Liver (tissue), 9 donors: Measurements from ENCODE around the gene C10orf95. TPM values are rescaled to one million over a fixed set of nuclear protein-coding genes. Genes with fewer than 3 reads are reported as not detected.

Experiments
- DNase-seq: peaks from one replicate; pipeline ENCODE4 v3.0.0-alpha.2; 2017; ENCODE audit warnings: low spot score
- H3K27ac ChIP-seq, 2 donors: one replicate each; pipeline ENCODE4 v1.7.0; 2013; ENCODE audit warnings: inconsistent platforms in 2 of 2, low read length in 2 of 2, control low read depth in 1 of 2, low read depth in 1 of 2, mild to moderate bottlenecking in 1 of 2
- H3K27me3 ChIP-seq, 4 donors: one replicate each; pipeline versions ENCODE4 v1.6.1 to v1.7.0; 2013; ENCODE audit warnings: low read length in 3 of 4, inconsistent platforms in 1 of 4, mild to moderate bottlenecking in 1 of 4, moderate library complexity in 1 of 4; ENCODE audit not compliant: control insufficient read depth in 4 of 4, insufficient read depth in 4 of 4
- H3K36me3 ChIP-seq, 4 donors: one replicate each; pipeline versions ENCODE4 v1.6.1 to v1.7.0; 2013; ENCODE audit warnings: low read length in 3 of 4, mild to moderate bottlenecking in 3 of 4, low read depth in 1 of 4, moderate library complexity in 1 of 4; ENCODE audit not compliant: control insufficient read depth in 4 of 4, insufficient read depth in 3 of 4
- H3K4me1 ChIP-seq, 4 donors: one replicate each; pipeline versions ENCODE4 v1.6.1 to v1.7.0; 2013; ENCODE audit warnings: low read length in 3 of 4, mild to moderate bottlenecking in 3 of 4, moderate library complexity in 1 of 4; ENCODE audit not compliant: control insufficient read depth in 4 of 4, insufficient read depth in 4 of 4
- H3K4me3 ChIP-seq, 3 donors: one replicate each; pipeline versions ENCODE4 v1.6.1 to v1.7.0; 2013; ENCODE audit warnings: low read length in 3 of 3, control low read depth in 1 of 3, low read depth in 1 of 3, mild to moderate bottlenecking in 1 of 3
- H3K9ac ChIP-seq, 2 donors: one replicate each; pipeline ENCODE4 v1.7.0; 2013; ENCODE audit warnings: low read length in 2 of 2, mild to moderate bottlenecking in 2 of 2, moderate library complexity in 2 of 2, control low read depth in 1 of 2, low read depth in 1 of 2
- H3K9me3 ChIP-seq, 4 donors: one replicate each; pipeline versions ENCODE4 v1.6.1 to v1.7.0; 2013; ENCODE audit warnings: low read length in 3 of 4; ENCODE audit not compliant: control insufficient read depth in 4 of 4
- ATF3 ChIP-seq: IDR thresholded peaks from 2 replicates; pipeline ENCODE4 v1.6.1; 2016; ENCODE audit warnings: antibody characterized with exemption
- EGR1 ChIP-seq, 2 donors: IDR thresholded peaks; 2 replicates each; pipeline ENCODE4 v1.6.1; 2016 to 2018; ENCODE audit warnings: antibody characterized with exemption in 2 of 2, low read depth in 2 of 2
- FOXA1 ChIP-seq: IDR thresholded peaks from 2 replicates; pipeline ENCODE4 v1.6.1; 2016; ENCODE audit warnings: antibody characterized with exemption
- FOXA2 ChIP-seq: IDR thresholded peaks from 2 replicates; pipeline ENCODE4 v1.6.1; 2016; ENCODE audit warnings: antibody characterized with exemption
- HNF4A ChIP-seq, 2 donors: conservative IDR thresholded peaks; 2 replicates each; pipeline ENCODE4 v1.6.1; 2016; ENCODE audit warnings: antibody characterized with exemption in 2 of 2, mild to moderate bottlenecking in 2 of 2
- HNF4G ChIP-seq: IDR thresholded peaks from 2 replicates; pipeline ENCODE4 v1.6.1; 2016; ENCODE audit warnings: antibody characterized with exemption
- MAX ChIP-seq: IDR thresholded peaks from 2 replicates; pipeline ENCODE4 v1.6.1; 2016; ENCODE audit warnings: antibody characterized with exemption
- NR2F2 ChIP-seq: IDR thresholded peaks from 2 replicates; pipeline ENCODE4 v1.6.1; 2016; ENCODE audit warnings: antibody characterized with exemption
- REST ChIP-seq: IDR thresholded peaks from 2 replicates; pipeline ENCODE4 v1.6.1; 2016; ENCODE audit warnings: antibody characterized with exemption, mild to moderate bottlenecking
- RXRA ChIP-seq, 2 donors: IDR thresholded peaks; 2 replicates each; pipeline ENCODE4 v1.6.1; 2017 to 2018; ENCODE audit warnings: antibody characterized with exemption in 2 of 2, mild to moderate bottlenecking in 1 of 2
- SP1 ChIP-seq: IDR thresholded peaks from 2 replicates; pipeline ENCODE4 v1.6.1; 2018; ENCODE audit warnings: antibody characterized with exemption, mild to moderate bottlenecking
- YY1 ChIP-seq: IDR thresholded peaks from 2 replicates; pipeline ENCODE4 v1.6.1; 2016; ENCODE audit warnings: antibody characterized with exemption, mild to moderate bottlenecking
- ZBTB33 ChIP-seq: IDR thresholded peaks from 2 replicates; pipeline ENCODE4 v1.6.1; 2016; ENCODE audit warnings: antibody characterized with exemption
- WGBS: extraction: QIAGEN DNeasy Blood & Tissue Kit; methylation state at CpG from one replicate; pipeline ENCODE4 v1.1.7; 2013; 5-methylcytosine and 5-hydroxymethylcytosine counted together
- polyA plus RNA-seq, 2 donors: library from polyadenylated mRNA; stranded (reverse) in 1 of 2; unstranded in 1 of 2; fragments of 200-250 nt in 1 of 2; fragments of >200 nt in 1 of 2; fragmentation: Nextera tagmentation in 1 of 2; extraction: Ambion mirVana in 1 of 2; gene quantifications; one replicate each; pipeline versions ENCODE4 v1.2.1 to v1.2.3, GENCODE V29; 2013 to 2015
- total RNA-seq, 2 donors: library from RNA; depleted of rRNA; stranded (reverse); fragments of >200 nt; gene quantifications; one replicate each; pipeline ENCODE4 v1.2.3, GENCODE V29; 2014
- donor health status: healthy.
- donor health status: healthy.
- donor health status: healthy.
- donor health status: healthy.
- donor health status: healthy.

C10orf95 gene
- total and polyA plus RNA-seq, 4 donors: 0.09 to 0.24 TPM; not detected in 2

GRCh38 chr10:102491136-102491535 lies 39.8 kb upstream of the C10orf95 start:
- H3K4me3 ChIP-seq: no peak overlapping the region
- no peak for DNase-seq
- WGBS: 95% methylated on average over 4 of the region's 4 CpGs
- no peaks in the 10 kb centered on the region for H3K9me3 ChIP-seq
- H3K36me3 ChIP-seq: peaks cover 18 to 32% (median 22%) of the 10 kb centered on the region in 4 donors
- TF ChIP-seq ATF3 (no peak), EGR1 (IDR thresholded peaks at IDR 0.05; ENCODE audit: low read depth in 2 of 2) (no peak), YY1 (no peak), FOXA1 (no peak)
- H3K4me1 ChIP-seq: no peaks in the 10 kb centered on the region
- H3K27me3 ChIP-seq: no peaks in the 10 kb centered on the region
- no peak overlapping the region for H3K27ac ChIP-seq
- H3K9ac ChIP-seq: no peak overlapping the region

GRCh38 chr10:102485093-102485784 lies 33.9 kb upstream of the C10orf95 start:
- Histone ChIP-seq H3K27me3 (no peaks in the 10 kb centered on the region), H3K4me3 (no peak overlapping the region), H3K9me3 (no peaks in the 10 kb centered on the region), H3K27ac (no peak overlapping the region), H3K36me3 (peaks cover 35 to 88% (median 64%) of the 10 kb centered on the region in 4 donors), H3K9ac (no peak overlapping the region), H3K4me1 (no peaks in the 10 kb centered on the region)
- 92% methylated on average over 18 of the region's 18 CpGs for WGBS
- DNase-seq: no peak
- TF ChIP-seq SP1 (no peak), NR2F2 (no peak)

- no peak overlapping the region for H3K4me3 ChIP-seq
- H3K27ac ChIP-seq: no peak overlapping the region
- no peak for TF ChIP-seq RXRA (IDR thresholded peaks at IDR 0.05)
- no peak for TF ChIP-seq NR2F2
- no peak for TF ChIP-seq ZBTB33
- TF ChIP-seq ATF3: no peak
- TF ChIP-seq FOXA1: no peak
- TF ChIP-seq YY1: no peak
- TF ChIP-seq SP1: no peak
- TF ChIP-seq FOXA2: no peak
- no peak for TF ChIP-seq REST
- no peak for TF ChIP-seq HNF4G
- TF ChIP-seq HNF4A (conservative IDR thresholded peaks at IDR 0.05): no peak
- no peak for TF ChIP-seq MAX
- no peak for DNase-seq
- no peaks in the 10 kb centered on the region for H3K27me3 ChIP-seq
- peaks cover 32 to 91% (median 66%) of the 10 kb centered on the region in 4 donors for H3K36me3 ChIP-seq
- H3K9ac ChIP-seq: no peak overlapping the region
- no peaks in the 10 kb centered on the region for H3K4me1 ChIP-seq
- WGBS: 98% methylated on average over 13 of the region's 13 CpGs
- no peaks in the 10 kb centered on the region for H3K9me3 ChIP-seq
Measured at GRCh38 chr10:102484021-102484420, 32.7 kb upstream of the C10orf95 start.
